Psoas muscle (tissue), 8 donors: ENCODE measurements around the gene PPP2R2D. TPM values are rescaled to one million over a fixed set of nuclear protein-coding genes. Genes with fewer than 3 reads are reported as not detected.

Experiments used
- ATAC-seq, 4 donors: fragments of 200-7000 bp; cut with Tn5 transposase; one replicate each; pipeline ENCODE4 v1.9.1; 2020; ENCODE audit warnings: moderate library complexity in 3 of 4, mild to moderate bottlenecking in 2 of 4
- DNase-seq, 2 donors: peaks; one replicate each; pipeline ENCODE4 v3.0.0-alpha.2; 2020
- H3K27ac ChIP-seq: fragments of 200-600 bp; one replicate; pipeline ENCODE4 v1.8.0; 2022
- H3K27me3 ChIP-seq, 3 donors: fragments of 200-600 bp in 1 of 3; one replicate each; pipeline versions ENCODE4 v1.6.1 to v1.8.0; 2013 to 2022; ENCODE audit warnings: low read length in 2 of 3, mild to moderate bottlenecking in 2 of 3, moderate library complexity in 1 of 3; ENCODE audit not compliant: insufficient read depth in 3 of 3
- H3K36me3 ChIP-seq, 2 donors: fragments of 200-600 bp in 1 of 2; one replicate each; pipeline versions ENCODE4 v1.6.1 to v1.8.0; 2013 to 2022; ENCODE audit warnings: low read depth in 1 of 2, mild to moderate bottlenecking in 1 of 2, moderate library complexity in 1 of 2; ENCODE audit not compliant: insufficient read depth in 1 of 2
- H3K4me1 ChIP-seq: fragments of 200-600 bp; one replicate; pipeline ENCODE4 v1.8.0; 2022
- H3K4me3 ChIP-seq: fragments of 200-600 bp; one replicate; pipeline ENCODE4 v1.8.0; 2022; ENCODE audit warnings: mild to moderate bottlenecking
- H3K9me3 ChIP-seq: fragments of 200-600 bp; one replicate; pipeline ENCODE4 v1.8.0; 2022
- CTCF ChIP-seq: fragments of 200-600 bp; IDR thresholded peaks from one replicate; pipeline ENCODE4 v1.8.0; 2022; ENCODE audit warnings: antibody characterized with exemption
- WGBS, 3 donors: extraction: QIAGEN DNeasy Blood & Tissue Kit; methylation state at CpG; one replicate each; pipeline versions ENCODE4 v1.1.6 to v1.1.7; 2013; 5-methylcytosine and 5-hydroxymethylcytosine counted together
- intact Hi-C, 2 donors: fragments of 100-400 bp; cut with DNase I; formaldehyde crosslinking; loops; one replicate each; pipeline versions ENCODE4 v1.11.0 to v1.14.2; 2022
- polyA plus RNA-seq, 3 donors: library from polyadenylated mRNA; stranded (reverse); fragments of 200-250 nt; gene quantifications; one replicate each; pipeline ENCODE4 v1.2.3, GENCODE V29; 2013
- total RNA-seq, 4 donors: library from RNA; stranded (reverse); fragmentation: NEBNext Ultra II Directional in 2 of 4; extraction: Animal tissue kit (Norgen Biotek cat#: 25700) in 2 of 4; gene quantifications; one replicate each; pipeline versions ENCODE4 v1.2.1 to v1.2.4, GENCODE V29; 2021 to 2023
- donor health status: healthy with polysubstance abuse.
- donor health status: DM: no; HTN: no; CAD: no; lungs with moderate emphysema.
- donor health status: Bipolar disorder and iron deficiency.
- donor health status: healthy.
- donor health status: DM: yes; HTN: yes; CAD: no.
- donor health status: DM: no; HTN: no; CAD: no.
- donor health status: DM: no; HTN: no; CAD: no.
- donor health status: DM: yes; HTN: yes; CAD: no.

The PPP2R2D gene
- total and polyA plus RNA-seq, 7 donors, result 19.2 to 47.4 (median 25.7) TPM

DNA sequence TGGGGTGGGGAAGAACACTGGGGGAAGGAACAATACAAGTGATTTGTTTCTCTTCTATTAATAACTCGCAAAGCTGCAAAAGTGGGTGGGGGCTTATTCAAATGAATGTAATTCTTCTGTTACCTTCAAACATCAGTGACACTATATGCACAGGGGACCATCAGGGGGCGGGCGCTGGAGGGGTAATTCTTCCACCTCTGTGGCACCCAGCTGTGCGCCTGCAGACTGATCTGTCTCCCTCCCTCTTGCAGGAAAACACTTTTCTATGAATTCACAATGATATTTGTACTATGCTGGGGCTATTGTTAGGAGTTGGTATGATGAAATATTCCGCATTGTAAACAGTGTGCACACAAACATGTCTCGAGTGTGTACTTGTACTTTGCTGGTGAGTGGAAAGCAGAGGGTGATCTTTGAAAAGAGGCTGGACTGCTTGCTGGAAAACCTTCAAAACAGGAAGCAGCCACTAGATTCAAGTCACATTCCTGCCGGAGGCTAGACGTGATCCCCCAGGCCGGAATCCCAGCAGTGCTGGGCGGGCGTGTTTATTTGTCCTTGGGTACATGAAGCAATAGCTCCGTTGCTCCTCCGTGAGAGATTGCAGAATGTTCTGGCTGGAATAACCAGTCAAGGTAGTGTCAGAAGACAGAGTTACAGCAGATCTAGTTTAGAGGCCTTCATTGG lies 96.7 kb downstream of the PPP2R2D start:
- Histone ChIP-seq H3K27me3 (no peaks in the 10 kb centered on the region), H3K4me3 (peak overlapping the region; percentile 43), H3K4me1 (peaks cover 20% of the 10 kb centered on the region), H3K9me3 (no peaks in the 10 kb centered on the region), H3K27ac (peak overlapping the region; percentile 83), H3K36me3 (no peaks in the 10 kb centered on the region)
- intact Hi-C loops, result no loop called here
- DNase-seq (peak; percentile 84 to 91), ATAC-seq (peak; percentile 83 to 91 (median 88))
- WGBS, 3 donors, result 21 to 23% (median 21%) methylated on average over 13 of the region's 13 CpGs
- no peak for TF ChIP-seq CTCF

GRCh38 chr10:131998050-131998844 lies 97.4 kb downstream of the PPP2R2D start:
- DNase-seq (no peak), ATAC-seq (no peak)
- WGBS, 3 donors, result 48 to 61% (median 51%) methylated on average over 15 of the region's 15 CpGs
- no peaks in the 10 kb centered on the region for H3K27me3 ChIP-seq
- peaks cover 20% of the 10 kb centered on the region for H3K4me1 ChIP-seq
- peak overlapping the region; percentile 83 for H3K27ac ChIP-seq
- intact Hi-C loops, result no loop called here
- TF ChIP-seq CTCF, result no peak
- peak overlapping the region; percentile 43 for H3K4me3 ChIP-seq
- no peaks in the 10 kb centered on the region for H3K36me3 ChIP-seq
- no peaks in the 10 kb centered on the region for H3K9me3 ChIP-seq

GRCh38 chr10:131998845-131999681 lies 98.3 kb downstream of the PPP2R2D start:
- DNase-seq (no peak), ATAC-seq (no peak)
- Histone ChIP-seq H3K4me3 (no peak overlapping the region), H3K27me3 (no peaks in the 10 kb centered on the region), H3K4me1 (peaks cover 20% of the 10 kb centered on the region), H3K27ac (peak overlapping the region; percentile 83), H3K9me3 (no peaks in the 10 kb centered on the region), H3K36me3 (no peaks in the 10 kb centered on the region)
- intact Hi-C loops, result no loop called here
- no peak for TF ChIP-seq CTCF
- 92 to 95% (median 93%) methylated on average over 18 of the region's 18 CpGs for WGBS, 3 donors

DNA sequence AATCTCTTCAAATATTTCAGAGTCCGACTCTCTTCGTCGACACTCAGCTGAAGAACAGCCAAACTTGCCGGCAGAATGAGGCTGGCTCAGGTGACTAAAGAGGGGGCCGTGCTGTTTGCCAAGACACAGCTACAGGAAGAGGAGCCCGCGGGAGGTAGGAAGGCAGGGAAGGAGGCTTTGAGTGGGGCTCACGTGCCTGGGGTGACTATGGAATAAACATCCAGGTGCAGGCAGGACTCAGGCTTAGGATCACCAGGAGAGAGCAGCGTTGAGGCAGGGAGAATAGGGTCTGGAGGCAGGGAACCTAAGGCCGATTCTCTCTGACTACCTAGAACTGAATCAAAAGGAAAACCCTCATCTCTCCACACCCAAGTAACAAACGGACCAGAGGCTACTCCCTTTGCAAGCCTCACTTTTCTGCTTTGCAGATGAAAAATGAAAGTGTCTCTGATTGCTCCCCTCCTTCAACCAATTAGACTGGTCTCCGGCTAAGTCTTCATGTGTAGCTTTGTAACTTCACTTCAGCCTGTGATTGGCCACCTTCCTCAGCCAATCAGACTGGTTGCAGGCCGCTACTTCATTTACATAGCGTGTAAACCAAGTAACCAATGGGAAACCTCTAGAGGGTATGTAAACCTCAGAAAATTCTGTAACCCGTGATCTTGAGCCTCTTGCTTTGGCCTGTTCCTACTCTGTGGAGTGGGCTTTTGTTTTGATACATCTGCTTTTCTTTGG lies 100.6 kb downstream of the PPP2R2D start:
- Histone ChIP-seq H3K27ac (no peak overlapping the region), H3K4me3 (peak overlapping the region; percentile 29)
- intact Hi-C loops, result no loop called here

More for the DNA sequence above, 100.6 kb downstream of the PPP2R2D start:
- ATAC-seq (peak in 3 of 4 donors; percentile 30 to 46 (median 30)), DNase-seq (no peak)
- Histone ChIP-seq H3K9me3 (no peaks in the 10 kb centered on the region), H3K27me3 (no peaks in the 10 kb centered on the region), H3K4me1 (peaks cover 20% of the 10 kb centered on the region), H3K36me3 (no peaks in the 10 kb centered on the region)
- 50 to 62% (median 52%) methylated on average over 15 of the region's 15 CpGs for WGBS, 3 donors
- TF ChIP-seq CTCF, result no peak
